ENCODE results near the gene PROC.

The PROC gene

DNA sequence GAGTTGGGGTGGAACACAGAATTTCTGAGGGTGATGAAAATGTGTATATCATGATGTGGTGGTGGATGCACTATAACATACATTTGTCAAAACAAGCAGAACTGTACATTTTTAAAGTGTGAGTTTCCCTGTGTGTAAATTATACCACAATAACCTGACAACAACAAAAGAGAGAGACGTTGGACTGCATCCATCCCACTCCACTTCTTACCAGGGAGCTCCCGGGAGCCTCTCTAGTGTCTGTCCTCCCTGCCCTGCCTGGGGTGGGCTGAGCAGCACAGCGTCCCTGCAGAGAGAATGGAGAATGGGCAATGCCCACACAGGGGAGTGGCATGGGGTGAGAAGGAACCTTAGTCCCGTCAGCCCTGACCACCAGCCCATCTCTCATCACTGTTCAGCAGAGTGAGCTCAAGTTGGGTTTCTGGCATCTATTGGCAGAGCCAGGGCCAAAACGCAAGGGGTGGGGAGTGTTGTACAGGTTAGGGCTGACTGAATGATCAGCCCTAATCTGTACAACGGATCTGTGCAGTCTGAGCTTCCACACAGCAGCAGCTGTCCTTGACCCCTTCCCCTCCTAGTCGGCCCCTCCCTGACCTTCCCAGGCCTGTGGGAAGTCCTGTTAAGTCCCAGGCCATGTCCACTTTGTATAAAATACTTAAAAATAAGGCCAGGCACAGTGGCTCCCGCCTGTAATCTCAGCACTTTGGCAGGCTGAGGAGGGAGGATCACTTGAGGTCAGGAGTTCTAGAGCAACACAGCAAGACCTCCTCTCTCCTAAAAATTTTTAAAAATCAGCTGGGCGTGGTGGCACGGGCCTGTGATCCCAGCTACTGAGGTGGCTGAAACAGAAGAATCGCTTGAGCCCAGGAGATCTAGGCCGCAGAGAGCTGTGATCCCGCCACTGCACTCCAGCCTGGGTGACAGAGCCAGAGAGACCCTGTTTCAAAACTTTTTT lies 3.3 kb upstream of the PROC start:
- peaks cover 6% of the 10 kb centered on the region; the same call in 1 of the 2 replicates for H3K4me1 ChIP-seq (ENCODE audit: insufficient read depth, low read length)
- no peaks in the 10 kb centered on the region for H3K36me3 ChIP-seq (ENCODE audit: insufficient read depth, low read length)
- H3K9me3 ChIP-seq (ENCODE audit: control insufficient read depth, insufficient read depth, low read length), result no peaks in the 10 kb centered on the region
- no peak overlapping the region for H3K9ac ChIP-seq (ENCODE audit: low read depth, low read length)

DNA sequence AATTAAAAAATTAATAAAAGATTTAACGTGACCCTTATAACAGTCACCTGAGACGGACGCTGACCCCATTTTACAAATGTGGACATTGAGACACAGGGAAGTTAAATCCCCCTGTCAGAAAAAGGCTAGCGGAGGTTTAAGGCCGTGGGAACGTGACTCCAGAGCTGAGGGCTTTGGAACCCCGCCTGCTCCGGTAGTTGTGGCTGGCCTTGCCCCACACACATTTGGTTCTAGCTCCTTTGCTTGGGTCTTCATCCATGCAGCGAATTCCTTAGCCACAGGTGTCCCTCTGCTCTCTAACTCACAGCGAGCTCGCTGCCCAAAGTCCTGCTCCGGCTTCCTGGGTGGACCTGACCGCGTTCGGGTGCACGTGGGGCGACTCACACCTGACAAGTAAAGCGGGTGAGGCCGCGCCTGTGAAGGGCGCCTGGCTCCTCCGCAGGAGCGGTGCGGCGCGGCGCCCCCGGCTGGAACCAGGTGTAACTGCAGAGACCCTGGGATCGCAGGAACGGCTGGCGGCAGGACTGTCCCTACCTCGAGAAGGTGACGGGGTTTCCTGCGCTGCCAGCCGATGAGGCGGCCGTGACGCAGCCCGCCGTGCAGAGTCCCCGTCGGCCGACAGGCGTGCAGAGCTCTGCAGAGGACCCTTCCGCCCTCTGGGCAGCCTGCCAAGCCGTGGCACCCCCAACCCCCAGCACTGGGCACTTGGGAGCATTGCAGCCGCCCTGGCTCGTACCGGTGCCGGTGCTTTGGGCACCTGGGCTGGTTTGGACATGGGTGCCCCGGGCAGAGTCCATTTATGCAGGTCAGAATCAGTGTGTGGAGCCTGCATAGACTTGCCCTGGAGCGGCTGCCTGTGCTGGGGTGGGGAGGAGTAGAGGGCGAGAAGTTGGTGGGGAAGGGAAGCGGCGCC lies 2.4 kb upstream of the PROC start:
- Histone ChIP-seq H3K9me3 (ENCODE audit: control insufficient read depth, insufficient read depth, low read length) (no peaks in the 10 kb centered on the region), H3K9ac (ENCODE audit: low read depth, low read length) (peak overlapping the region; percentile 60; the same call in 1 of the 2 replicates), H3K4me1 (ENCODE audit: insufficient read depth, low read length) (peaks cover 6% of the 10 kb centered on the region; the same call in 1 of the 2 replicates), H3K36me3 (ENCODE audit: insufficient read depth, low read length) (no peaks in the 10 kb centered on the region)

DNA sequence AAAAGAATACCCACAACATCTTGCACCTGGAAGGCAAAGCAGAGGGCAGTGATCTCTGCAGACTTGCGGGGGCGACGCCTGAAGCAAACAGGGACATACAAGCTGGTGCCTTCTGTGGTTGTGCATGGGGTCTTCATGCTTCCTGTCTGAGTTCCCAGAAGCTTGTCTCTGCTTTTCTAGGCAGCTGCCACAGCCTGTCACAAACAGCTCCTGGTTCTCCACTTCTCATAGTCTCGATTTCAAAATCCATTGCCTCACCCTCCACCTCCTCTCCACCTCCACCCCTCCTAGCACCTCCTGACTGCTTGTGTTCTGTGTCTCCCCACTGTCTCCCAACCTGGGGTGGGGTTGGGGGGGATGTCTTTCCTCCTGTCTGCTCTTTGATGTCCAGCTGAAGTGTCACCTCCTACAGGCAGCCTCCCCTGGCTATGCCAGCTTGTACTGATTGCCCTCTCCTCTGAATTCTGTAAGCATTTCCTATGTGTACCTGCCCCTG lies 1.7 kb upstream of the PROC start:
- Histone ChIP-seq H3K9ac (ENCODE audit: low read depth, low read length) (peak overlapping the region; percentile 60; the same call in 1 of the 2 replicates), H3K4me1 (ENCODE audit: insufficient read depth, low read length) (peaks cover 6% of the 10 kb centered on the region; the same call in 1 of the 2 replicates), H3K9me3 (ENCODE audit: control insufficient read depth, insufficient read depth, low read length) (no peaks in the 10 kb centered on the region), H3K36me3 (ENCODE audit: insufficient read depth, low read length) (no peaks in the 10 kb centered on the region)

DNA sequence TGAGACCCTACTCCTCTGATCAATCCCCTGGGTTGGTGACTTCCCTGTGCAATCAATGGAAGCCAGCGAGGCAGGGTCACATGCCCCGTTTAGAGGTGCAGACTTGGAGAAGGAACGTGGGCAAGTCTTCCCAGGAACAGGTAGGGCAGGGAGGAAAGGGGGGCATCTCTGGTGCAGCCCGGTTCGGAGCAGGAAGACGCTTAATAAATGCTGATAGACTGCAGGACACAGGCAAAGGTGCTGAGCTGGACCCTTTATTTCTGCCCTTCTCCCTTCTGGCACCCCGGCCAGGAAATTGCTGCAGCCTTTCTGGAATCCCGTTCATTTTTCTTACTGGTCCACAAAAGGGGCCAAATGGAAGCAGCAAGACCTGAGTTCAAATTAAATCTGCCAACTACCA lies 821 bp upstream of the PROC start:
- H3K4me1 ChIP-seq (ENCODE audit: insufficient read depth, low read length), result peaks cover 6% of the 10 kb centered on the region; the same call in 1 of the 2 replicates
- H3K9ac ChIP-seq (ENCODE audit: low read depth, low read length), result no peak overlapping the region
- no peaks in the 10 kb centered on the region for H3K9me3 ChIP-seq (ENCODE audit: control insufficient read depth, insufficient read depth, low read length)
- no peaks in the 10 kb centered on the region for H3K36me3 ChIP-seq (ENCODE audit: insufficient read depth, low read length)

DNA sequence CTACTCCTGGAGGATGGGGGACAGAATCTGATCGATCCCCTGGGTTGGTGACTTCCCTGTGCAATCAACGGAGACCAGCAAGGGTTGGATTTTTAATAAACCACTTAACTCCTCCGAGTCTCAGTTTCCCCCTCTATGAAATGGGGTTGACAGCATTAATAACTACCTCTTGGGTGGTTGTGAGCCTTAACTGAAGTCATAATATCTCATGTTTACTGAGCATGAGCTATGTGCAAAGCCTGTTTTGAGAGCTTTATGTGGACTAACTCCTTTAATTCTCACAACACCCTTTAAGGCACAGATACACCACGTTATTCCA lies 844 bp downstream of the PROC start:
- Histone ChIP-seq H3K9ac (ENCODE audit: low read depth, low read length) (no peak overlapping the region), H3K4me1 (ENCODE audit: insufficient read depth, low read length) (peaks cover 6% of the 10 kb centered on the region; the same call in 1 of the 2 replicates), H3K36me3 (ENCODE audit: insufficient read depth, low read length) (no peaks in the 10 kb centered on the region), H3K9me3 (ENCODE audit: control insufficient read depth, insufficient read depth, low read length) (no peaks in the 10 kb centered on the region)

DNA sequence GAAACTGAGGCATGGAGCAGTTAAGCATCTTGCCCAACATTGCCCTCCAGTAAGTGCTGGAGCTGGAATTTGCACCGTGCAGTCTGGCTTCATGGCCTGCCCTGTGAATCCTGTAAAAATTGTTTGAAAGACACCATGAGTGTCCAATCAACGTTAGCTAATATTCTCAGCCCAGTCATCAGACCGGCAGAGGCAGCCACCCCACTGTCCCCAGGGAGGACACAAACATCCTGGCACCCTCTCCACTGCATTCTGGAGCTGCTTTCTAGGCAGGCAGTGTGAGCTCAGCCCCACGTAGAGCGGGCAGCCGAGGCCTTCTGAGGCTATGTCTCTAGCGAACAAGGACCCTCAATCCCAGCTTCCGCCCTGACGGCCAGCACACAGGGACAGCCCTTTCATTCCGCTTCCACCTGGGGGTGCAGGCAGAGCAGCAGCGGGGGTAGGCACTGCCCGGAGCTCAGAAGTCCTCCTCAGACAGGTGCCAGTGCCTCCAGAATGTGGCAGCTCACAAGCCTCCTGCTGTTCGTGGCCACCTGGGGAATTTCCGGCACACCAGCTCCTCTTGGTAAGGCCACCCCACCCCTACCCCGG lies 1.3 kb downstream of the PROC start:
- H3K9me3 ChIP-seq (ENCODE audit: control insufficient read depth, insufficient read depth, low read length), result no peaks in the 10 kb centered on the region

DNA sequence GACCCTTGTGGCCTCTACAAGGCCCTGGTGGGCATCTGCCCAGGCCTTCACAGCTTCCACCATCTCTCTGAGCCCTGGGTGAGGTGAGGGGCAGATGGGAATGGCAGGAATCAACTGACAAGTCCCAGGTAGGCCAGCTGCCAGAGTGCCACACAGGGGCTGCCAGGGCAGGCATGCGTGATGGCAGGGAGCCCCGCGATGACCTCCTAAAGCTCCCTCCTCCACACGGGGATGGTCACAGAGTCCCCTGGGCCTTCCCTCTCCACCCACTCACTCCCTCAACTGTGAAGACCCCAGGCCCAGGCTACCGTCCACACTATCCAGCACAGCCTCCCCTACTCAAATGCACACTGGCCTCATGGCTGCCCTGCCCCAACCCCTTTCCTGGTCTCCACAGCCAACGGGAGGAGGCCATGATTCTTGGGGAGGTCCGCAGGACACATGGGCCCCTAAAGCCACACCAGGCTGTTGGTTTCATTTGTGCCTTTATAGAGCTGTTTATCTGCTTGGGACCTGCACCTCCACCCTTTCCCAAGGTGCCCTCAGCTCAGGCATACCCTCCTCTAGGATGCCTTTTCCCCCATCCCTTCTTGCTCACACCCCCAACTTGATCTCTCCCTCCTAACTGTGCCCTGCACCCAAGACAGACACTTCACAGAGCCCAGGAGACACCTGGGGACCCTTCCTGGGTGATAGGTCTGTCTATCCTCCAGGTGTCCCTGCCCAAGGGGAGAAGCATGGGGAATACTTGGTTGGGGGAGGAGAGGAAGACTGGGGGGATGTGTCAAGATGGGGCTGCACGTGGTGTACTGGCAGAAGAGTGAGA lies 2.0 kb downstream of the PROC start:
- H3K9me3 ChIP-seq (ENCODE audit: control insufficient read depth, insufficient read depth, low read length), result no peaks in the 10 kb centered on the region
- no peaks in the 10 kb centered on the region for H3K36me3 ChIP-seq (ENCODE audit: insufficient read depth, low read length)
- H3K4me1 ChIP-seq (ENCODE audit: insufficient read depth, low read length), result peaks cover 6% of the 10 kb centered on the region; the same call in 1 of the 2 replicates
- H3K9ac ChIP-seq (ENCODE audit: low read depth, low read length), result no peak overlapping the region

More for the DNA sequence above, 1.3 kb downstream of the PROC start:
- Histone ChIP-seq H3K9ac (ENCODE audit: low read depth, low read length) (no peak overlapping the region), H3K36me3 (ENCODE audit: insufficient read depth, low read length) (no peaks in the 10 kb centered on the region), H3K4me1 (ENCODE audit: insufficient read depth, low read length) (peaks cover 6% of the 10 kb centered on the region; the same call in 1 of the 2 replicates)

DNA sequence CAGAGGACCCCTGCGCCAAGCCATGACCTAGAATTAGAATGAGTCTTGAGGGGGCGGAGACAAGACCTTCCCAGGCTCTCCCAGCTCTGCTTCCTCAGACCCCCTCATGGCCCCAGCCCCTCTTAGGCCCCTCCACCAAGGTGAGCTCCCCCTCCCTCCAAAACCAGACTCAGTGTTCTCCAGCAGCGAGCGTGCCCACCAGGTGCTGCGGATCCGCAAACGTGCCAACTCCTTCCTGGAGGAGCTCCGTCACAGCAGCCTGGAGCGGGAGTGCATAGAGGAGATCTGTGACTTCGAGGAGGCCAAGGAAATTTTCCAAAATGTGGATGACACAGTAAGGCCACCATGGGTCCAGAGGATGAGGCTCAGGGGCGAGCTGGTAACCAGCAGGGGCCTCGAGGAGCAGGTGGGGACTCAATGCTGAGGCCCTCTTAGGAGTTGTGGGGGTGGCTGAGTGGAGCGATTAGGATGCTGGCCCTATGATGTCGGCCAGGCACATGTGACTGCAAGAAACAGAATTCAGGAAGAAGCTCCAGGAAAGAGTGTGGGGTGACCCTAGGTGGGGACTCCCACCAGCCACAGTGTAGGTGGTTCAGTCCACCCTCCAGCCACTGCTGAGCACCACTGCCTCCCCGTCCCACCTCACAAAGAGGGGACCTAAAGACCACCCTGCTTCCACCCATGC lies 3.0 kb downstream of the PROC start:
- no peak overlapping the region for H3K9ac ChIP-seq (ENCODE audit: low read depth, low read length)

DNA sequence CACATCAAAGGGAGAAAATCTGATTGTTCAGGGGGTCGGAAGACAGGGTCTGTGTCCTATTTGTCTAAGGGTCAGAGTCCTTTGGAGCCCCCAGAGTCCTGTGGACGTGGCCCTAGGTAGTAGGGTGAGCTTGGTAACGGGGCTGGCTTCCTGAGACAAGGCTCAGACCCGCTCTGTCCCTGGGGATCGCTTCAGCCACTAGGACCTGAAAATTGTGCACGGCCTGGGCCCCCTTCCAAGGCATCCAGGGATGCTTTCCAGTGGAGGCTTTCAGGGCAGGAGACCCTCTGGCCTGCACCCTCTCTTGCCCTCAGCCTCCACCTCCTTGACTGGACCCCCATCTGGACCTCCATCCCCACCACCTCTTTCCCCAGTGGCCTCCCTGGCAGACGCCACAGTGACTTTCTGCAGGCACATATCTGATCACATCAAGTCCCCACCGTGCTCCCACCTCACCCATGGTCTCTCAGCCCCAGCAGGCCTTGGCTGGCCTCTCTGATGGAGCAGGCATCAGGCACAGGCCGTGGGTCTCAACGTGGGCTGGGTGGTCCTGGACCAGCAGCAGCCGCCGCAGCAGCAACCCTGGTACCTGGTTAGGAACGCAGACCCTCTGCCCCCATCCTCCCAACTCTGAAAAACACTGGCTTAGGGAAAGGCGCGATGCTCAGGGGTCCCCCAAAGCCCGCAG lies 3.8 kb downstream of the PROC start:
- Histone ChIP-seq H3K9me3 (ENCODE audit: control insufficient read depth, insufficient read depth, low read length) (no peaks in the 10 kb centered on the region), H3K4me1 (ENCODE audit: insufficient read depth, low read length) (no peaks in the 10 kb centered on the region), H3K9ac (ENCODE audit: low read depth, low read length) (no peak overlapping the region; the same call in 1 of the 2 replicates), H3K36me3 (ENCODE audit: insufficient read depth, low read length) (no peaks in the 10 kb centered on the region)

More for the DNA sequence above, 3.0 kb downstream of the PROC start:
- Histone ChIP-seq H3K9me3 (ENCODE audit: control insufficient read depth, insufficient read depth, low read length) (no peaks in the 10 kb centered on the region), H3K4me1 (ENCODE audit: insufficient read depth, low read length) (peaks cover 6% of the 10 kb centered on the region; the same call in 1 of the 2 replicates), H3K36me3 (ENCODE audit: insufficient read depth, low read length) (no peaks in the 10 kb centered on the region)

DNA sequence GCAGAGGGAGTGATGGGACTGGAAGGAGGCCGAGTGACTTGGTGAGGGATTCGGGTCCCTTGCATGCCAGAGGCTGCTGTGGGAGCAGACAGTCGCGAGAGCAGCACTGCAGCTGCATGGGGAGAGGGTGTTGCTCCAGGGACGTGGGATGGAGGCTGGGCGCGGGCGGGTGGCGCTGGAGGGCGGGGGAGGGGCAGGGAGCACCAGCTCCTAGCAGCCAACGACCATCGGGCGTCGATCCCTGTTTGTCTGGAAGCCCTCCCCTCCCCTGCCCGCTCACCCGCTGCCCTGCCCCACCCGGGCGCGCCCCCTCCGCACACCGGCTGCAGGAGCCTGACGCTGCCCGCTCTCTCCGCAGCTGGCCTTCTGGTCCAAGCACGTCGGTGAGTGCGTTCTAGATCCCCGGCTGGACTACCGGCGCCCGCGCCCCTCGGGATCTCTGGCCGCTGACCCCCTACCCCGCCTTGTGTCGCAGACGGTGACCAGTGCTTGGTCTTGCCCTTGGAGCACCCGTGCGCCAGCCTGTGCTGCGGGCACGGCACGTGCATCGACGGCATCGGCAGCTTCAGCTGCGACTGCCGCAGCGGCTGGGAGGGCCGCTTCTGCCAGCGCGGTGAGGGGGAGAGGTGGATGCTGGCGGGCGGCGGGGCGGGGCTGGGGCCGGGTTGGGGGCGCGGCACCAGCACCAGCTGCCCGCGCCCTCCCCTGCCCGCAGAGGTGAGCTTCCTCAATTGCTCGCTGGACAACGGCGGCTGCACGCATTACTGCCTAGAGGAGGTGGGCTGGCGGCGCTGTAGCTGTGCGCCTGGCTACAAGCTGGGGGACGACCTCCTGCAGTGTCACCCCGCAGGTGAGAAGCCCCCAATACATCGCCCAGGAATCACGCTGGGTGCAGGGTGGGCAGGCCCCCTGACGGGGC lies 4.6 kb downstream of the PROC start:
- Histone ChIP-seq H3K4me1 (ENCODE audit: insufficient read depth, low read length) (no peaks in the 10 kb centered on the region), H3K9ac (ENCODE audit: low read depth, low read length) (peak overlapping the region; percentile 71; the same call in 1 of the 2 replicates), H3K9me3 (ENCODE audit: control insufficient read depth, insufficient read depth, low read length) (no peaks in the 10 kb centered on the region), H3K36me3 (ENCODE audit: insufficient read depth, low read length) (no peaks in the 10 kb centered on the region)

DNA sequence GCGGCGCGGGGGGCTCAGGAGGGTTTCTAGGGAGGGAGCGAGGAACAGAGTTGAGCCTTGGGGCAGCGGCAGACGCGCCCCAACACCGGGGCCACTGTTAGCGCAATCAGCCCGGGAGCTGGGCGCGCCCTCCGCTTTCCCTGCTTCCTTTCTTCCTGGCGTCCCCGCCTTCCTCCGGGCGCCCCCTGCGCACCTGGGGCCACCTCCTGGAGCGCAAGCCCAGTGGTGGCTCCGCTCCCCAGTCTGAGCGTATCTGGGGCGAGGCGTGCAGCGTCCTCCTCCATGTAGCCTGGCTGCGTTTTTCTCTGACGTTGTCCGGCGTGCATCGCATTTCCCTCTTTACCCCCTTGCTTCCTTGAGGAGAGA lies 5.2 kb downstream of the PROC start:
- H3K36me3 ChIP-seq (ENCODE audit: insufficient read depth, low read length), result no peaks in the 10 kb centered on the region
- peak overlapping the region; percentile 71 for H3K9ac ChIP-seq (ENCODE audit: low read depth, low read length)

DNA sequence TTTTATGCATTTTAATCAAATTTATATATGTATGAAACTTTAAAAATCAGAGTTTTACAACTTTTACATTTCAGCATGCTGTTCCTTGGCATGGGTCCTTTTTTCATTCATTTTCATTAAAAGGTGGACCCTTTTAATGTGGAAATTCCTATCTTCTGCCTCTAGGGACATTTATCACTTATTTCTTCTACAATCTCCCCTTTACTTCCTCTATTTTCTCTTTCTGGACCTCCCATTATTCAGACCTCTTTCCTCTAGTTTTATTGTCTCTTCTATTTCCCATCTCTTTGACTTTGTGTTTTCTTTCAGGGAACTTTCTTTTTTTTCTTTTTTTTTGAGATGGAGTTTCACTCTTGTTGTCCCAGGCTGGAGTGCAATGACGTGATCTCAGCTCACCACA lies 5.7 kb downstream of the PROC start:
- H3K9ac ChIP-seq (ENCODE audit: low read depth, low read length), result peak overlapping the region; percentile 71; the same call in 1 of the 2 replicates
- H3K4me1 ChIP-seq (ENCODE audit: insufficient read depth, low read length), result no peaks in the 10 kb centered on the region
- H3K36me3 ChIP-seq (ENCODE audit: insufficient read depth, low read length), result no peaks in the 10 kb centered on the region
- H3K9me3 ChIP-seq (ENCODE audit: control insufficient read depth, insufficient read depth, low read length), result no peaks in the 10 kb centered on the region

More for the DNA sequence above, 5.2 kb downstream of the PROC start:
- H3K4me1 ChIP-seq (ENCODE audit: insufficient read depth, low read length), result no peaks in the 10 kb centered on the region
- no peaks in the 10 kb centered on the region for H3K9me3 ChIP-seq (ENCODE audit: control insufficient read depth, insufficient read depth, low read length)

Data from ES-I3 (cell line).